Measurements from ENCODE around the gene AQR.

DNA sequence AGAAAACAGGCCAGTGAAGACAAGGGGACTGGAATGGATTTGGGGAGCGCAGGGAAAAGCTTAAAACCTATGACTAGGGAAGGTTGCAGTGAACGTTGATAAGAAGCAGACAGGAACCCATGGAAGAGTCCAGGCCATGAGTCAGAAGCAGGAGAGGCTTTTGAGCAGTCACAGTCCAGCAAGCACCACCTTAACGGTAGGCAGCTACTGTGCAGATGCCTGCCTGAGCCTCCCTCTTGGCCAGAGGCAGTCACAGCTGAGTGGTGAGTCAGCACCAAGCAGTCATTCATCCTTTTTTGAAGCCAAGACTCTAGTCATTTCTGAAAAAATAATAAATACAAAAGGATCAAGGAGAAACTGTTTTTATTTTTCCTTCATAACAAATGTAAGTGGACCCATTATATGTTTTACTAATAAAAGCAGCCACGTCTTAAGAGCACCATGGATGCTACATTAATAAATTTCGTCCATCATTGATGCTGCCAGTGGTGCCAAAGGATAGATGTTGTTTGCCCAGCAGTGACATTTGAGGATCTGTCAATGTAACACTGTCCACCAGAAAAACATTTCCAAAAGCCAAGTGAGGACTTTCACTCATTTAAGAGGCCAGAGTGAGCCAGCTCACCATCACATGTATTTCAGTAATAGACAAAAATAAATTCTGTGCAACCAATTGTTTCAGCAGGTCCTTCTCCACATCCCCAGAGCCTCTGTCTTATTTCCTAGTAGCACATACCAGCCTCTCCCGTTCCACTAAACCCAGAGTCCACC, 132.1 kb downstream of the AQR start:
- TF ChIP-seq CTCF (IDR thresholded peaks at IDR 0.05) (no peak), POLR2A (IDR thresholded peaks at IDR 0.05) (no peak), POLR2AphosphoS5 (IDR thresholded peaks at IDR 0.05; ENCODE audit: insufficient read depth in 1 of 2, low read depth in 1 of 2) (no peak)
